Stimulated activated CD8-positive, alpha-beta memory T cell treated with anti-CD3 and anti-CD28 coated beads, Interleukin-7, amount 100 ng/mL, for 4 hours (primary cell): Measurements from ENCODE around the gene SNX30.

ENCODE experiments used
- DNase-seq, 2 donors: peaks; one replicate each; pipeline ENCODE4 v3.0.0-alpha.2; 2020; ENCODE audit warnings: low read depth in 2 of 2

Gene SNX30

GRCh38 chr9:112752334-112753125 lies 2.0 kb downstream of the SNX30 start:
- no peak for DNase-seq

GRCh38 chr9:112753725-112754124 lies 3.2 kb downstream of the SNX30 start:
- DNase-seq = no peak

GRCh38 chr9:112754578-112754977 lies 4.0 kb downstream of the SNX30 start:
- DNase-seq = no peak

GRCh38 chr9:112755016-112755427 lies 4.5 kb downstream of the SNX30 start:
- no peak for DNase-seq

GRCh38 chr9:112755675-112756074 lies 5.1 kb downstream of the SNX30 start:
- DNase-seq = no peak

GRCh38 chr9:112757282-112757883 lies 6.8 kb downstream of the SNX30 start:
- no peak for DNase-seq

GRCh38 chr9:112757940-112758339 lies 7.4 kb downstream of the SNX30 start:
- DNase-seq = no peak

- DNase-seq = no peak
Measured at GRCh38 chr9:112760821-112761220, 10.3 kb downstream of the SNX30 start.

- DNase-seq = no peak
Measured at GRCh38 chr9:112761912-112762655, 11.5 kb downstream of the SNX30 start.

- DNase-seq = no peak
Measured at GRCh38 chr9:112762726-112763518, 12.4 kb downstream of the SNX30 start.

- no peak for DNase-seq
Measured at GRCh38 chr9:112764344-112764743, 13.8 kb downstream of the SNX30 start.

- DNase-seq = no peak
Measured at GRCh38 chr9:112764837-112765236, 14.3 kb downstream of the SNX30 start.

GRCh38 chr9:112765281-112765680 lies 14.7 kb downstream of the SNX30 start:
- no peak for DNase-seq

- no peak for DNase-seq
Measured at GRCh38 chr9:112771359-112772214, 21.0 kb downstream of the SNX30 start.

- DNase-seq = no peak
Measured at GRCh38 chr9:112772215-112772509, 21.6 kb downstream of the SNX30 start.

GRCh38 chr9:112772551-112772950 lies 22.0 kb downstream of the SNX30 start:
- no peak for DNase-seq

GRCh38 chr9:112774006-112774996 lies 23.7 kb downstream of the SNX30 start:
- DNase-seq = no peak

GRCh38 chr9:112777914-112778313 lies 27.4 kb downstream of the SNX30 start:
- DNase-seq = no peak

GRCh38 chr9:112780450-112781036 lies 30.0 kb downstream of the SNX30 start:
- DNase-seq = no peak

GRCh38 chr9:112782218-112782617 lies 31.7 kb downstream of the SNX30 start:
- no peak for DNase-seq
